Fibroblast of lung (primary cell): ENCODE data around the gene CMIP. TPM values are rescaled to one million over a fixed set of nuclear protein-coding genes. Genes with fewer than 3 reads are reported as not detected.

Source experiments
- DNase-seq, 2 donors: peaks; one replicate each; pipeline versions ENCODE4 v3.0.0 to v3.0.0-alpha.2; 2010; ENCODE audit warnings: low read depth in 2 of 2
- H2AFZ ChIP-seq: 2 replicates; pipeline ENCODE4 v1.5.1; 2012; ENCODE audit warnings: low read length, control low read depth, inconsistent platforms
- H3K27ac ChIP-seq: 2 replicates; pipeline ENCODE4 v1.5.1; 2011; ENCODE audit warnings: low read length, control low read depth; ENCODE audit not compliant: insufficient read depth
- H3K27me3 ChIP-seq: 2 replicates; pipeline ENCODE4 v1.5.1; 2011; ENCODE audit warnings: mild to moderate bottlenecking, low read length; ENCODE audit not compliant: control insufficient read depth, insufficient read depth
- H3K36me3 ChIP-seq: 2 replicates; pipeline ENCODE4 v1.5.1; 2011; ENCODE audit warnings: low read length; ENCODE audit not compliant: control insufficient read depth, insufficient read depth
- H3K4me1 ChIP-seq: 2 replicates; pipeline ENCODE4 v1.5.1; 2011; ENCODE audit warnings: low read length; ENCODE audit not compliant: control insufficient read depth, insufficient read depth; ENCODE audit errors: extremely low read depth
- H3K4me2 ChIP-seq: 2 replicates; pipeline ENCODE4 v1.5.1; 2011; ENCODE audit warnings: low read length, control low read depth; ENCODE audit not compliant: insufficient read depth; ENCODE audit errors: extremely low read depth
- H3K4me3 ChIP-seq, 4 experiments: fragments of 200-600 bp in 1 of 4; sonication (generic) in 1 of 4; replicated peaks in 1 of 4; 2 replicates each; pipeline ENCODE4 v1.5.1; 2011 to 2016; ENCODE audit warnings: low read length in 4 of 4, low read depth in 3 of 4, mild to moderate bottlenecking in 3 of 4, control low read depth in 2 of 4, inconsistent platforms in 1 of 4, mixed read lengths in 1 of 4; ENCODE audit not compliant: insufficient read depth in 1 of 4; ENCODE audit errors: control extremely low read depth in 1 of 4
- H3K79me2 ChIP-seq: 2 replicates; pipeline ENCODE4 v1.5.1; 2012; ENCODE audit warnings: mild to moderate bottlenecking, low read length, inconsistent platforms; ENCODE audit not compliant: control insufficient read depth, insufficient read depth
- H3K9ac ChIP-seq: 2 replicates; pipeline ENCODE4 v1.5.1; 2011; ENCODE audit warnings: mild to moderate bottlenecking, low read length, control low read depth; ENCODE audit not compliant: insufficient read depth
- H3K9me3 ChIP-seq: 2 replicates; pipeline ENCODE4 v1.5.1; 2012; ENCODE audit warnings: low read depth, low read length; ENCODE audit not compliant: control insufficient read depth, insufficient read depth
- H4K20me1 ChIP-seq: 2 replicates; pipeline ENCODE4 v1.5.1; 2011; ENCODE audit warnings: low read length; ENCODE audit not compliant: control insufficient read depth, insufficient read depth; ENCODE audit errors: extremely low read depth
- EZH2 ChIP-seq: IDR thresholded peaks from 2 replicates; pipeline ENCODE4 v1.5.1; 2012; ENCODE audit warnings: low read length, control low read depth, mild to moderate bottlenecking; ENCODE audit errors: missing control alignments
- polyA plus RNA-seq, 2 donors: library from polyadenylated mRNA; depleted of rRNA in 1 of 2; stranded (reverse) in 1 of 2; unstranded in 1 of 2; fragments of >200 nt; gene quantifications; 2 replicates each; pipeline ENCODE4 v1.2.1, GENCODE V29; 2011 to 2012; ENCODE audit warnings: missing spikeins in 1 of 2
- total RNA-seq: library from RNA; depleted of rRNA; stranded (reverse); fragments of >200 nt; gene quantifications from 2 replicates; pipeline ENCODE4 v1.2.1, GENCODE V29; 2014
- TF ChIP-seq, protein P1 (sequence below), 2 donors: IDR thresholded peaks in 1 of 2; conservative IDR thresholded peaks in 1 of 2; 1 replicate in 1 of 2; 2 replicates in 1 of 2; pipeline ENCODE4 v1.5.1; 2011 to 2012; ENCODE audit warnings: low read length in 2 of 2, control low read depth in 1 of 2, inconsistent platforms in 1 of 2, low read depth in 1 of 2, mild to moderate bottlenecking in 1 of 2

CMIP gene
- total and polyA plus RNA-seq, 2 donors (not counting 1 experiment from before 2014, with no cell fraction given) = 1.9 to 5.1 TPM

DNA sequence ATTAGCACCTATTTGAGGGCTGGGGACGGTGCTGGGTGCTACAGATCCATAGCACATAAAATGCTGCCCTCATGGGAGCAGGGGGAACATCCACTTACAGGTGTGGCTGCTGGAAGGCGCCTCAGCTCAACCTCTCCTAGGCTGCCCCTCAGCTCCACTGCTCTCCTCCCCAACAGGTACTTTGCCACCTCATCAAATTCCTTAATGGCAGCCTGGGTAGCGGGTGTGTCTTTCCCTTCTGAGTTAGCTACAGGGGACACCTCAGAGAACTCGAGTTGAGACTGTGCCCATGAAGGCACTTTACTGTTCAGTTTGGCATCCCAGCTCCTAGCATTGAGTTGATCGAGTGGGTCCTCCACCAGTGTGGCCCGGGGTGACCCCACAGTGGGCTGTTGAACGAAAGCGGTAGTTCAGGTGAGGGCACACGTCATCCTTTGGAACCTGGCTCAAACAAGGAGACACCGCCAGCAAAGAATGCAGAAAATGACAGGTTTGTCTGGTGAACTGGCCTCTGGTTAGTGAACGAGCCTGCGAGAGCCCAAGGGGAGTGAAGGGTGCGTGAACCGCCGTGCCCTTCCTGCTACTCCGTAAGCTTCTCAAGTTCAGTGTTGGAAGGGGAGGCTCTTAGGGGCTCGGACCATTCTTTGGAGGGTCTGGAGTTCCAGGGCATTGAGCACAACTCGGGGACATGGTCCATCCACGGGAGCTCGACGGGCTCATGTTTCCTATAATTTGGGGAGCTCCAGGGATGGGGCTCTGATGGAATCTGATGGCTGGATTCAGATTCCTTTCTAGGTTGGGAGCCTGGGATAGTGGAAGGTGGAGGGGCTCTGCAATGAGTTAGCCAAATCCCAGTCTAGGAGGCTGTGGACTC, 3.5 kb upstream of the CMIP start:
- H3K27me3 ChIP-seq = peaks cover 43% of the 10 kb centered on the region
- no peak for DNase-seq
- no peak for TF ChIP-seq EZH2
- TF ChIP-seq, protein P1, sequence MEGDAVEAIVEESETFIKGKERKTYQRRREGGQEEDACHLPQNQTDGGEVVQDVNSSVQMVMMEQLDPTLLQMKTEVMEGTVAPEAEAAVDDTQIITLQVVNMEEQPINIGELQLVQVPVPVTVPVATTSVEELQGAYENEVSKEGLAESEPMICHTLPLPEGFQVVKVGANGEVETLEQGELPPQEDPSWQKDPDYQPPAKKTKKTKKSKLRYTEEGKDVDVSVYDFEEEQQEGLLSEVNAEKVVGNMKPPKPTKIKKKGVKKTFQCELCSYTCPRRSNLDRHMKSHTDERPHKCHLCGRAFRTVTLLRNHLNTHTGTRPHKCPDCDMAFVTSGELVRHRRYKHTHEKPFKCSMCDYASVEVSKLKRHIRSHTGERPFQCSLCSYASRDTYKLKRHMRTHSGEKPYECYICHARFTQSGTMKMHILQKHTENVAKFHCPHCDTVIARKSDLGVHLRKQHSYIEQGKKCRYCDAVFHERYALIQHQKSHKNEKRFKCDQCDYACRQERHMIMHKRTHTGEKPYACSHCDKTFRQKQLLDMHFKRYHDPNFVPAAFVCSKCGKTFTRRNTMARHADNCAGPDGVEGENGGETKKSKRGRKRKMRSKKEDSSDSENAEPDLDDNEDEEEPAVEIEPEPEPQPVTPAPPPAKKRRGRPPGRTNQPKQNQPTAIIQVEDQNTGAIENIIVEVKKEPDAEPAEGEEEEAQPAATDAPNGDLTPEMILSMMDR (conservative IDR thresholded peaks at IDR 0.05 in 1 of 2, IDR thresholded peaks at IDR 0.05 in 1 of 2; ENCODE audit: low read depth in 1 of 2, low read length in 2 of 2) = no peak
- no peaks in the 10 kb centered on the region for H4K20me1 ChIP-seq
- H3K9ac ChIP-seq = no peak overlapping the region
- H2AFZ ChIP-seq = no peak overlapping the region
- H3K36me3 ChIP-seq = no peaks in the 10 kb centered on the region
- peaks cover 2% of the 10 kb centered on the region for H3K4me1 ChIP-seq
- no peak overlapping the region for H3K4me3 ChIP-seq
- no peak overlapping the region for H3K27ac ChIP-seq
- H3K79me2 ChIP-seq = peaks cover 8% of the 10 kb centered on the region
- H3K9me3 ChIP-seq = no peaks in the 10 kb centered on the region
- no peak overlapping the region for H3K4me2 ChIP-seq

DNA sequence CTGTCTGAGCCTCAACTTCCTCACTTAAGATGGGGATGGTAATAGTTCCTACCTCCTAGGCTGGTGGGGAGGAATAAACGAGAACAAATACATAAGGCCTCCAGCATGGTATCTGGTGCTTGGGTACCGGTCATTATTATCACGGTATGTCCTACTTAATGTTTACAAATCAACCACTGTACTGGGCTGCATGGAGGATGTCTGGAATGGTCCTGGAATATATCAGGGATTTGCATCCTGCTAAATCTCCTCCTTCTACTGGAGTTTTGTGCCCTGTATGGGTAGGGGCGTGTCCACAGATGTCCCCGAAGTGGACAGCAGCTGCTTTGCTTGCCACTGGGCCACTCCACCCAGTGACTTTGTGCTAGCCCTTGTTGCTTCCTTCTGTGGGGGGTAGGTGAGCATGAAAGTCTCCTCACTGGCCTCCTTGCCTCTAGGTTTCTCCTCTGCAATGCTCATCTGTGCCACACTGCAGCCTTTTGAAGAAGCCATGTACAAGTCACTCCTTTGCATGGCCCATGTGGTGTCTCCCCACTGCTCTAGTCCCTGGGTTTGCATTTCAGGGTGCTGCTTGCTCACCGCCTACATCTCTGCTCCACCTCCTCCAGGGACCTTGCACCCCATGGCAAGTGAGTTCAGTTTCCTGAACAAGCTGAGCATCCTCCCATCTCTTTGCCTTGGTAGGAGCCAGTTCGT, 2.2 kb upstream of the CMIP start:
- peaks cover 2% of the 10 kb centered on the region for H3K4me1 ChIP-seq

More for the DNA sequence above, 2.2 kb upstream of the CMIP start:
- Histone ChIP-seq H3K27ac (no peak overlapping the region), H3K4me2 (no peak overlapping the region), H4K20me1 (no peaks in the 10 kb centered on the region), H3K9ac (no peak overlapping the region), H2AFZ (no peak overlapping the region), H3K27me3 (peaks cover 43% of the 10 kb centered on the region), H3K4me3 (no peak overlapping the region), H3K9me3 (no peaks in the 10 kb centered on the region), H3K36me3 (no peaks in the 10 kb centered on the region), H3K79me2 (peaks cover 11% of the 10 kb centered on the region)
- TF ChIP-seq, protein P1 (conservative IDR thresholded peaks at IDR 0.05 in 1 of 2, IDR thresholded peaks at IDR 0.05 in 1 of 2; ENCODE audit: low read depth in 1 of 2, low read length in 2 of 2) = no peak
- no peak for TF ChIP-seq EZH2
- no peak for DNase-seq
